ENCODE measurements around the gene TAF1A. TPM values are rescaled to one million over a fixed set of nuclear protein-coding genes. Genes with fewer than 3 reads are reported as not detected.
"Not testable (repeated sequence)": the region's sequence is repeated elsewhere in the genome, so short reads cannot be mapped to it uniquely, and the experiment has no call there.

Gene TAF1A
- total and polyA plus RNA-seq, 4 donors: 9.4 to 14.5 (median 11.5) TPM

DNA sequence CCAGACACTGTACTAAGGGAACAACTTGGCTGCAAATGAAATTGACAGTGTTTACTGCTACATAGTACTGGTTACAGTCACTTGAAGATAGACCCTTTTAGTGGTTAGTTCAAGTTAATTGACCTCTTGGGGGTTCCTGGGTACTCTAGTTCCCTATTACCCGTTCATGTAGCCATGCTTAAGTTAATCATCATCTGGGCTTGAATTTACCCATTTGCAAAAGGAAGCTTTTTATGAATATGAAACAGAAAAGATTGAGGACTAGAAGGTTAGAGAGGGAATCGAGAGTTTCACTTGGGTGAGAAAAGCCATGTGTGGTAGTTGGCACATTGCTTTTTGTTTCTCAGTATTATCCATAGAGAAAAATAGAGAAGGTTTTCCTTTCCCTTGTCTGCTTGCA, 30.8 kb upstream of the TAF1A start:
- Histone ChIP-seq H3K27ac (ENCODE audit: low read depth, low read length) (no peak overlapping the region), H3K36me3 (ENCODE audit: control insufficient read depth, insufficient read depth, low read length) (peaks cover 11% of the 10 kb centered on the region), H3K4me1 (ENCODE audit: control insufficient read depth, insufficient read depth, low read length) (peaks cover 8% of the 10 kb centered on the region), H3K27me3 (ENCODE audit: control insufficient read depth, insufficient read depth, low read length) (no peaks in the 10 kb centered on the region), H3K9me3 (ENCODE audit: control insufficient read depth, insufficient read depth, low read length) (no peaks in the 10 kb centered on the region), H3K4me3 (ENCODE audit: low read depth, low read length) (no peak overlapping the region)
- whole genome bisulfite sequencing (ENCODE audit: insufficient coverage): no CpG with 5 or more reads among the region's 2 CpGs
- no peak for DNase-seq (ENCODE audit: low read depth in 4 of 6, low spot score in 6 of 6)

DNA sequence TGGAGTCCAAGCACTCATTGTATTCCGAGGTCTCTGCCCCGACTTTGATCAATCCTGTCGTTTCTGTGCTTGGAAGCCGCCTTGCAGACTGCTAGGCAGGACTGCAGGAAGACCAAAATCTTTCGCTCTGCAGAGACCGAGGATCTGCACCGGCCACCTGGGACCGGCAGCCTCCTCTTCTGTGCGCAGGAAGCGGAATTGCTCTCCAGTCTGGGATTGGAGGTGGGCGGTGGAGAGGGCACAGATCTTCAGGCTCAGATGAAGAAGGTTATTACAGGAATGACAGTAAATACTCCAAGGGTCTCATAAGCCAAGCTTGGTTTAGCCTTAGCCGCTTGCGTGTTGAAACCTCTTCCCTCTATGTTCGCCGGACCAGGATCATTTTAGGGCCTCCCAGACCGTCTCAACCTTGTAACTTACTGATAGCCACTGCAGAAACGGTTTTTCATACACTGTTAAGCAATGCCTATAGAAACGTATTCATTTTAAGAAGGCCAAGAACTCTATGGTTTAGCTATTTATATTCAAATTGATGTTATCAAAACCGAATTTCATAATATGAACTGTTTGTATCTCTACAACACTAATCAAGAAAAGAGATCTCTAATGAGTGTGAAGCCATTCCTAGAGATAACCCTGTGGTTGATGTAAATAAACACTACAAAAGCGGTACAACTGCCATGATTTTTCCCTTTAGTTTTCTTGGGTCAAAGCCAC, 29.3 kb upstream of the TAF1A start:
- Histone ChIP-seq H3K27ac (ENCODE audit: low read depth, low read length) (no peak overlapping the region), H3K36me3 (ENCODE audit: control insufficient read depth, insufficient read depth, low read length) (peaks cover 6% of the 10 kb centered on the region), H3K9me3 (ENCODE audit: control insufficient read depth, insufficient read depth, low read length) (no peaks in the 10 kb centered on the region), H3K27me3 (ENCODE audit: control insufficient read depth, insufficient read depth, low read length) (no peaks in the 10 kb centered on the region), H3K4me1 (ENCODE audit: control insufficient read depth, insufficient read depth, low read length) (peaks cover 8% of the 10 kb centered on the region), H3K4me3 (ENCODE audit: low read depth, low read length) (peak overlapping the region; percentile 47)
- DNase-seq (ENCODE audit: low read depth in 4 of 6, low spot score in 6 of 6): peak in 2 of 6 donors; percentile 55 to 70
- 10% methylated on average over 16 of the region's 20 CpGs for WGBS (ENCODE audit: insufficient coverage)

DNA sequence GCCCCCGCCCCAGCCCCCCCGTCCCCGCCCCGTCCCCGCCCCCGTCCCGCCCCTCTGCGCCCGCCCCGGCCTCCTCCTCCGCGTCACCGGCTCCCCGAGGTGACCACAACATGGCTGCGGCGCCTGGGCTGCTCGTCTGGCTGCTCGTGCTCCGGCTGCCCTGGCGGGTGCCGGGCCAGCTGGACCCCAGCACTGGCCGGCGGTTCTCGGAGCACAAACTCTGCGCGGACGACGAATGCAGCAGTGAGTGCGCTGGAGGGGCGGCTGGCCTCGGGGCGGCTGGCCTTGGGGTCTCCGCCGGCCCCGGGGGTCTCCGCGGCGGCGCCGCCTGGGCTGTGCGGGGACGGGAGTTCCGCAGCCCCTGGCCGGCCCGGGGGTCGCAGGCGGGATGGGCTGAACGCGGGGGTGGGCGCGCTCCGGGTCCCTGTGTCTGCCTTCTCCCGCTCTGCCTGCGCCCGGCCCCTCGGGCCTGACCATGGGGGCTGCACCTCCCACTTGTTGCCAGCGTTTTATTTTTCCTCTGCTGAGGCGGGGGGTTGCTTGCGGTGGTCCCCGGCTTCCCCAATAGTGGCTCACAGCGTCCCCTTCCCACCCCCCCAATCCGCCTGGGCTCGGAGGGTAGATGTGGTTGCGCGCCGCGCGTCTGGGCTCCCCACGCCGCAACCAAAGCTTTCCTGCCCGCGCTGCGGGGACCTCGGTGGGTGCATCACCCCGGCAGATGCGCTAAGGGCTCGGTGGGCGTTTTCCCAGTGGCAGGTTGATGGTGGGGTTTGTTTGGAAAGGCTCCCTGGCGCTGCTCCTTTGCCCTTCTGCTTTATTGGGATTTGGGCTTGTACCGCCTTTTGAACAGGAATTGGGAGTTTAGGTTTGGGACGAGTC, 28.5 kb upstream of the TAF1A start, which contains the start of gene MIA3:
Gene MIA3 (plus strand): TSS at position 97 of the 879 bp plus-strand sequence. CDS start 14 bp downstream, at position 111.
- peaks cover 6% of the 10 kb centered on the region for H3K36me3 ChIP-seq (ENCODE audit: control insufficient read depth, insufficient read depth, low read length)
- peak within 1 kb of the TSS; percentile 72 for H3K4me3 ChIP-seq (ENCODE audit: low read depth, low read length)
- H3K27me3 ChIP-seq (ENCODE audit: control insufficient read depth, insufficient read depth, low read length): no peaks in the 10 kb centered on the region
- no peaks in the 10 kb centered on the region for H3K9me3 ChIP-seq (ENCODE audit: control insufficient read depth, insufficient read depth, low read length)
- under 1% methylated on average over 72 of the region's 81 CpGs for WGBS (ENCODE audit: insufficient coverage)
- H3K27ac ChIP-seq (ENCODE audit: low read depth, low read length): peak within 1 kb of the TSS; percentile 65
- peaks cover 8% of the 10 kb centered on the region for H3K4me1 ChIP-seq (ENCODE audit: control insufficient read depth, insufficient read depth, low read length)
- DNase-seq (ENCODE audit: low read depth in 4 of 6, low spot score in 6 of 6): peak in 4 of 6 donors; percentile 28 to 90 (median 60)

DNA sequence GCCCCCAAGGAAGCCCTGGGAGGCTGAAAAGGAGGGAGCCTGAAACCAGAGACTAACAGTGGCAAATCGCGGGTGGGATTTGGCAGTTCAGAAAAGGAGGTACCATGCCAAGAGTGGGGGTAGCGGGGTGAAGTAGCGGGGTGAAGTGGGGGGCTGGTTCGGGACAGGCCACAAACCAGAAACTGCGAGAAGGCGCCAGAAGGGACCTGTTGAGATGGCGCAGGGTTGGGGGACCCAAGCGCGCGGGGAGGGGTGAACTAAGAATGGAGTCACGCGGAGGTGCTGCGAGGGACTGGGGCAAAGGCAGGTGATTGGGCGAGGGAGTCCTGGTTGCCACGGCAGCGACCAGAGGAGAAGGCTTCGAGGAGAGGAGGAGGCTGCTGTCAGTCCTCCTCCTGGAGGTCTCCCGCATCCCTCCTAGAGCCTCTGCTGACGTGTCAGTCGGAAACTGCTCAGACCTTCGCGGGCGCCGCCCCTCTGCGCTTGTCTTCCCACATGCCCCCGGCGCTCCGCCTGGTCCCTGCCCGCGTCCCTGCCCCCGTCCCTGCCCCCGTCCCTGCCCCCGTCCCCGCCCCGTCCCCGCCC, 27.7 kb upstream of the TAF1A start:
- H3K27me3 ChIP-seq (ENCODE audit: control insufficient read depth, insufficient read depth, low read length): no peaks in the 10 kb centered on the region
- peak overlapping the region; percentile 65 for H3K27ac ChIP-seq (ENCODE audit: low read depth, low read length)
- no peaks in the 10 kb centered on the region for H3K9me3 ChIP-seq (ENCODE audit: control insufficient read depth, insufficient read depth, low read length)
- H3K4me1 ChIP-seq (ENCODE audit: control insufficient read depth, insufficient read depth, low read length): peaks cover 8% of the 10 kb centered on the region
- DNase-seq (ENCODE audit: low read depth in 4 of 6, low spot score in 6 of 6): peak; percentile 71 to 97 (median 82)
- peaks cover 6% of the 10 kb centered on the region for H3K36me3 ChIP-seq (ENCODE audit: control insufficient read depth, insufficient read depth, low read length)
- under 1% methylated on average over 26 of the region's 37 CpGs for WGBS (ENCODE audit: insufficient coverage)
- H3K4me3 ChIP-seq (ENCODE audit: low read depth, low read length): peak overlapping the region; percentile 72

DNA sequence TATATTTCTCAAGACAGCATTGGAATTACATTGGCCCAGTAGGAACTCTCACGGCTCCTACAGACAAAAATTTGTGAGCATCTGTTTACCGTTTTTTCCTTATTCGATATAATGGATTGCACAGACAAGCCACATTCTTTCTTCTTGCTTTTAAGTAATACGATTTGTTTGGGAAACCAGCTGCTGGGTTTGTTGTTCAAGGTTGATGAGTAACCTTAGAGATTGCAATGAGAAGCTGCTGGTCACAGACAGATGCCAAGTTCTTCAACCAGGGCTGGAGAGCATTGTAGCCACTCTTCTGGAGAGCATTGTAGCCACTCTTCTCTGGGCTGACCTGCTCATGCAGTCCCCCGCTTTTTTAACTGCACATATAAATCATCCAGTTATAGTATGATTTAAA, 26.8 kb upstream of the TAF1A start:
- Histone ChIP-seq H3K4me3 (ENCODE audit: low read depth, low read length) (no peak overlapping the region), H3K4me1 (ENCODE audit: control insufficient read depth, insufficient read depth, low read length) (peaks cover 8% of the 10 kb centered on the region), H3K27me3 (ENCODE audit: control insufficient read depth, insufficient read depth, low read length) (no peaks in the 10 kb centered on the region), H3K27ac (ENCODE audit: low read depth, low read length) (no peak overlapping the region), H3K9me3 (ENCODE audit: control insufficient read depth, insufficient read depth, low read length) (no peaks in the 10 kb centered on the region), H3K36me3 (ENCODE audit: control insufficient read depth, insufficient read depth, low read length) (no peaks in the 10 kb centered on the region)
- DNase-seq (ENCODE audit: low read depth in 4 of 6, low spot score in 6 of 6): peak in 2 of 6 donors; percentile 13 to 22
- WGBS (ENCODE audit: insufficient coverage): 33% methylated on average over 1 of the region's 5 CpGs

DNA sequence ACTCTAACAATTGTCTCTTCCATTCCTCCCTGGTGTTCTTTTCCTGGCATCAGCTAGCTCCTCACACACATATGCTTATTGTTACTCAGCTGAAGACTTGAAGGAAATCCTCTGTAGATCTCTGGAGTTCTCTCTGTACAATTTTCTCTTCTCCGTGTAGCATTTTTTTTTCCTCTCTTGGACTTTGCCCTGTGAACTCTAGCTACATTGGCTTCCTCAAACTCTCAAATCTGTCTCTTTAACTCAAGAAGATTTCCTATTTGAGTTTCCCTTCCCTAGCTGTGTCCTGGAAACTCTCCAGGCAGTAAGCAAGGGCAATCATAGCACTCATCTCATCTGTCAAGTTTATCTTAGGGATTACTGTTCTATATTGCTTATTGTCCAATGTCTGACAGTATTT, 23.9 kb upstream of the TAF1A start:
- 60% methylated on average over 1 of the region's 1 CpG for WGBS (ENCODE audit: insufficient coverage)
- DNase-seq (ENCODE audit: low read depth in 4 of 6, low spot score in 6 of 6): no peak
- Histone ChIP-seq H3K4me3 (ENCODE audit: low read depth, low read length) (no peak overlapping the region), H3K36me3 (ENCODE audit: control insufficient read depth, insufficient read depth, low read length) (no peaks in the 10 kb centered on the region), H3K27ac (ENCODE audit: low read depth, low read length) (no peak overlapping the region), H3K9me3 (ENCODE audit: control insufficient read depth, insufficient read depth, low read length) (no peaks in the 10 kb centered on the region), H3K4me1 (ENCODE audit: control insufficient read depth, insufficient read depth, low read length) (peaks cover 5% of the 10 kb centered on the region), H3K27me3 (ENCODE audit: control insufficient read depth, insufficient read depth, low read length) (no peaks in the 10 kb centered on the region)

DNA sequence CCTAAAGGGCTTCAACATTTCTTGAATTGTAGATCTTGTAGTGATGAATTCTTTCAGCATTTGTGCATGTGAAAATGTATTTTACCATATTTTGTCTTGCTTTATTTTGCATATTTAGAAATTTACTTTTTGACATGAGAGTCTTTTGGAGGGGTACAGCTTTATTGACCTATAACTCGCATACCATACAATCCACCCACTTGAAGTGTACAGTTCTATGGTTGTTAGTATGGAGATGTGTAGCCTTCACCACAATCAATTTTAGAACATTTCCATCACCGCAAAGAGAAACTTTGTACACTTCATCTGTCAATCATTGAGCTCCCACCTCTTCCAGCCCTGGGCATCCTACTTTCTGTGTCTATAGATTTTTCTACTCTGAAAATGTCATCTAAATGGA, 21.0 kb upstream of the TAF1A start:
- no CpG with 5 or more reads among the region's 2 CpGs for WGBS (ENCODE audit: insufficient coverage)
- no peaks in the 10 kb centered on the region for H3K36me3 ChIP-seq (ENCODE audit: control insufficient read depth, insufficient read depth, low read length)
- no peaks in the 10 kb centered on the region for H3K4me1 ChIP-seq (ENCODE audit: control insufficient read depth, insufficient read depth, low read length)
- no peaks in the 10 kb centered on the region for H3K9me3 ChIP-seq (ENCODE audit: control insufficient read depth, insufficient read depth, low read length)
- H3K4me3 ChIP-seq (ENCODE audit: low read depth, low read length): no peak overlapping the region
- no peak for DNase-seq (ENCODE audit: low read depth in 4 of 6, low spot score in 6 of 6)
- no peaks in the 10 kb centered on the region for H3K27me3 ChIP-seq (ENCODE audit: control insufficient read depth, insufficient read depth, low read length)
- H3K27ac ChIP-seq (ENCODE audit: low read depth, low read length): no peak overlapping the region

DNA sequence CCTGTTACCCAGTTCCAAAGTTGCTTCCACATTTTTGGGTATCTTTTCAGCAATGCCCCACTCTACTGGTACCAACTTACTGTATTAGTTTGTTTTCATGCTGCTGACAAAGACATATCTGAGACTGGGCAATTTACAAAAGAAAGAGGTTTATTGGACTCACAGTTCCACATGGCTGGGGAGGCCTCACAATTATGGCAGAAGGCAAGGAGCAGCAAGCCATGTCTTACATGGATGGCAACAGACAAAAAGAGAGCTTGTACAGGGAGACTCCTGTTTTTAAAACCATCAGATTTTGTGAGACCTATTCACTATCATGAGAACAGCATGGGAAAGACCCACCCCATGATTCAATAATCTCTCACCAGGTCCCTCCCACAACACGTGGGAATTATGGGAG, 19.4 kb upstream of the TAF1A start:
- WGBS (ENCODE audit: insufficient coverage): no CpG with 5 or more reads among the region's 1 CpG
- H3K27me3 ChIP-seq (ENCODE audit: control insufficient read depth, insufficient read depth, low read length); DNase-seq (ENCODE audit: low read depth in 4 of 6, low spot score in 6 of 6); H3K36me3 ChIP-seq (ENCODE audit: control insufficient read depth, insufficient read depth, low read length); H3K9me3 ChIP-seq (ENCODE audit: control insufficient read depth, insufficient read depth, low read length); H3K4me3 ChIP-seq (ENCODE audit: low read depth, low read length); H3K4me1 ChIP-seq (ENCODE audit: control insufficient read depth, insufficient read depth, low read length); H3K27ac ChIP-seq (ENCODE audit: low read depth, low read length): not testable (repeated sequence)

DNA sequence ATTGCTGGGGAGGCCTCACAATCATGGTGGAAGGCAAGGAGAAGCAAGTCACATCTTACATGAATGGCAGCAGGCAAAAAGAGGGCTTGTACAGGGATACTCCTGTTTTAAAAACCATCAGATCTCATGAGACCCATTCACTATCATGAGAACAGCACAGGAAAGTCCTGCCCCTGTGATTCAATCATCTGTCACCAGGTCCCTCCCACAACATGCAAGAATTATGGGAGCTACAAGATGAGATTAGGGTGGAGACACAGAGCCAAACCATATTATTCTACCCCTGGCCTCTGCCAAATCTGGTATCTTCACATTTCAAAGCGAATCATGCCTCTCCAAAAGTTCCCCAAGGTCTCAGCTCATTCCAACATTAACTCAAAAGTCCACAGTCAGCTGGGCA, 17.0 kb upstream of the TAF1A start:
- H3K4me3 ChIP-seq (ENCODE audit: low read depth, low read length): no peak overlapping the region
- no peaks in the 10 kb centered on the region for H3K27me3 ChIP-seq (ENCODE audit: control insufficient read depth, insufficient read depth, low read length)
- WGBS (ENCODE audit: insufficient coverage): 100% methylated on average over 1 of the region's 1 CpG
- no peak for DNase-seq (ENCODE audit: low read depth in 4 of 6, low spot score in 6 of 6)
- H3K9me3 ChIP-seq (ENCODE audit: control insufficient read depth, insufficient read depth, low read length): no peaks in the 10 kb centered on the region
- H3K36me3 ChIP-seq (ENCODE audit: control insufficient read depth, insufficient read depth, low read length): no peaks in the 10 kb centered on the region
- H3K4me1 ChIP-seq (ENCODE audit: control insufficient read depth, insufficient read depth, low read length): no peaks in the 10 kb centered on the region
- H3K27ac ChIP-seq (ENCODE audit: low read depth, low read length): no peak overlapping the region

Data from spinal cord (tissue), 10 donors.